NCI-H2029 treated with DMSO at 0.1 percent for 48 hours (cell line): Measurements from ENCODE around the gene ANKRD29.
"Not testable (repeated sequence)": the region's sequence is repeated elsewhere in the genome, so short reads cannot be mapped to it uniquely, and the experiment has no call there.

ENCODE experiments used
- DNase-seq: peaks from one replicate; lab custom pipeline; 2025; lab: John Stamatoyannopoulos, UW

The ANKRD29 gene

GRCh38 chr18:23583071-23583865 lies 79.4 kb downstream of the ANKRD29 start:
- DNase-seq = no peak

GRCh38 chr18:23580677-23581367 lies 81.9 kb downstream of the ANKRD29 start:
- no peak for DNase-seq

- DNase-seq = no peak
These were observed 83.6 kb downstream of the ANKRD29 start for GRCh38 chr18:23578891-23579653.

GRCh38 chr18:23578067-23578701 lies 84.5 kb downstream of the ANKRD29 start:
- DNase-seq = no peak

GRCh38 chr18:23577521-23577920 lies 85.2 kb downstream of the ANKRD29 start:
- DNase-seq = not testable (repeated sequence)

GRCh38 chr18:23575309-23575651 lies 87.4 kb downstream of the ANKRD29 start:
- no peak for DNase-seq

GRCh38 chr18:23574611-23575308 lies 88.0 kb downstream of the ANKRD29 start:
- DNase-seq = no peak

GRCh38 chr18:23573626-23574431 lies 88.9 kb downstream of the ANKRD29 start:
- no peak for DNase-seq

- DNase-seq = no peak
These were observed 89.7 kb downstream of the ANKRD29 start for GRCh38 chr18:23573020-23573419.

GRCh38 chr18:23572570-23572969 lies 90.1 kb downstream of the ANKRD29 start:
- DNase-seq = no peak

GRCh38 chr18:23572012-23572411 lies 90.7 kb downstream of the ANKRD29 start:
- no peak for DNase-seq

- no peak for DNase-seq
These were observed 91.7 kb downstream of the ANKRD29 start for GRCh38 chr18:23570912-23571504.

- no peak for DNase-seq
These were observed 93.2 kb downstream of the ANKRD29 start for GRCh38 chr18:23569299-23570063.

- no peak for DNase-seq
These were observed 94.2 kb downstream of the ANKRD29 start for GRCh38 chr18:23568281-23569138.

- DNase-seq = no peak
These were observed 95.0 kb downstream of the ANKRD29 start for GRCh38 chr18:23567671-23568070.

GRCh38 chr18:23565916-23566547 lies 96.7 kb downstream of the ANKRD29 start:
- DNase-seq = no peak

- DNase-seq = no peak
These were observed 99.2 kb downstream of the ANKRD29 start for GRCh38 chr18:23563377-23564043.

GRCh38 chr18:23560186-23560585 lies 102.5 kb downstream of the ANKRD29 start:
- no peak for DNase-seq
